Mucosa of descending colon (tissue), 3 donors: Measurements from ENCODE around the gene PADI1. TPM values are rescaled to one million over a fixed set of nuclear protein-coding genes. Genes with fewer than 3 reads are reported as not detected.

ENCODE experiments used
- ATAC-seq: fragments of 200-7000 bp; cut with Tn5 transposase; one replicate; pipeline ENCODE4 v1.9.1; 2020; ENCODE audit warnings: mild to moderate bottlenecking, moderate library complexity
- DNase-seq, 3 donors: peaks; one replicate each; pipeline ENCODE4 v3.0.0-alpha.2; 2020
- H3K36me3 ChIP-seq: fragments of 200-600 bp; one replicate; pipeline ENCODE4 v1.8.0; 2021; ENCODE audit warnings: low read depth, mild to moderate bottlenecking
- H3K4me1 ChIP-seq: fragments of 200-600 bp; one replicate; pipeline ENCODE4 v1.8.0; 2021; ENCODE audit warnings: low read depth, mild to moderate bottlenecking
- H3K4me3 ChIP-seq: fragments of 200-600 bp; one replicate; pipeline ENCODE4 v1.8.0; 2021; ENCODE audit warnings: mild to moderate bottlenecking
- H3K9me3 ChIP-seq: fragments of 200-600 bp; one replicate; pipeline ENCODE4 v1.8.0; 2021; ENCODE audit warnings: mild to moderate bottlenecking
- intact Hi-C, 2 donors: fragments of 100-400 bp; cut with DNase I in 1 of 2; cut with micrococcal nuclease in 1 of 2; formaldehyde crosslinking; loops; one replicate each; pipeline versions ENCODE4 v1.11.0 to v1.11.1; 2022; cut with DNase I, micrococcal nuclease
- total RNA-seq, 3 donors: library from RNA; stranded (reverse); fragmentation: NEBNext Ultra II Directional in 2 of 3; extraction: Animal tissue kit (Norgen Biotek cat#: 25700) in 2 of 3; gene quantifications; one replicate each; pipeline versions ENCODE4 v1.2.1 to v1.2.4, GENCODE V29; 2021 to 2023
- TF ChIP-seq, protein P1 (sequence below): fragments of 200-600 bp; IDR thresholded peaks from one replicate; pipeline ENCODE4 v1.8.0; 2022; ENCODE audit warnings: antibody characterized with exemption, mild to moderate bottlenecking
- donor health status: DM: no; HTN: no; CAD: no; lungs with moderate emphysema.
- donor health status: DM: no; HTN: no; CAD: no.
- donor health status: DM: no; HTN: yes; CAD: no.

The PADI1 gene
- total RNA-seq, 3 donors from 2014 or later, result 0.25 to 0.65 (median 0.38) TPM

DNA sequence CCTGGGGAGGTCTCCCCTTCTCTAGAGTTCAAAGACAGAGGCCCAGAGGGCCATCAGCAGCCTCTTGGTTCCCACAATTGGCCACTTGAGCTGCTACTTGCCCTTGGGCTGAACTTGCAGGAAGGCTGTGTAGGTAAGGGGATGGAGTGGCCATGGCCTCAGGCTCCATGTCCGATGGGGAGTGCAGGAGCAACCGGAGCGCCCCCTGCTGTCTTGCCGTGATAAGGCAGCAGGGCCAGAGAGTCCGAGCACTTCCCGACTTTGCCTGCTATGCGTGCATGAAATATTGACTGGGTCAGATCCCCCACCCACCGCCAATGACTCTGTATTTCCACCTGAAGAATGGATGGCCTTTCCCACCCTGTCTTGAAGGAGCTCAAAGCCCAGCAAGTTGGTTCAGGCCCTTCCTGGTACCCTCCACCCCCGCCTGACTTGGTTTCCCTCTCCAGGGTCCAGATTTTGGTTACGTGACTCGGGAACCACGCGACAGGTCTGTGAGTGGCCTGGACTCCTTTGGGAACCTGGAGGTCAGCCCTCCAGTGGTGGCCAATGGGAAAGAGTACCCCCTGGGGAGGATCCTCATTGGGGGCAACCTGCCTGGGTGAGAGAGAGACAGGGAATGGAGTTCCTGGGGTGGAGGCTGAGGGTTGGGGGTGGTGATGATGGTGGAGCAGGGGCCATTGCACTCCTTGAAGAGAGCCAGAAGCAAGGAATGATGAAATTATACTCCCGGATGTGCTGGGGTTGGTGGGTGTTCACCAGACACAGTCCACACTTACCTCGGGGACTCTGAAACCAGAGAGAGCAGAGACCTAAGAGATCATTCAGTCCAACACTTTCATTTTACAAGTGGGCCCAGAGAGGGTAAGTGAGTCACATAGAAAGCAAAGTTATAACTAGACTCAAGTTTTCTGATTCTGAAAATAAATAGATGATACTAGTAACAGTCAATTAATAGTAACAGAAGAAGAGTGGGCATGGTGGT, 69.5 kb downstream of the PADI1 start:
- peaks cover 7% of the 10 kb centered on the region for H3K4me1 ChIP-seq
- intact Hi-C loops, result no loop called here
- H3K4me3 ChIP-seq, result no peak overlapping the region
- peak; percentile 69 to 86 (median 79) for DNase-seq
- ATAC-seq, result peak; percentile 86
- H3K9me3 ChIP-seq, result no peaks in the 10 kb centered on the region
- H3K36me3 ChIP-seq, result no peaks in the 10 kb centered on the region
- TF ChIP-seq, protein P1, sequence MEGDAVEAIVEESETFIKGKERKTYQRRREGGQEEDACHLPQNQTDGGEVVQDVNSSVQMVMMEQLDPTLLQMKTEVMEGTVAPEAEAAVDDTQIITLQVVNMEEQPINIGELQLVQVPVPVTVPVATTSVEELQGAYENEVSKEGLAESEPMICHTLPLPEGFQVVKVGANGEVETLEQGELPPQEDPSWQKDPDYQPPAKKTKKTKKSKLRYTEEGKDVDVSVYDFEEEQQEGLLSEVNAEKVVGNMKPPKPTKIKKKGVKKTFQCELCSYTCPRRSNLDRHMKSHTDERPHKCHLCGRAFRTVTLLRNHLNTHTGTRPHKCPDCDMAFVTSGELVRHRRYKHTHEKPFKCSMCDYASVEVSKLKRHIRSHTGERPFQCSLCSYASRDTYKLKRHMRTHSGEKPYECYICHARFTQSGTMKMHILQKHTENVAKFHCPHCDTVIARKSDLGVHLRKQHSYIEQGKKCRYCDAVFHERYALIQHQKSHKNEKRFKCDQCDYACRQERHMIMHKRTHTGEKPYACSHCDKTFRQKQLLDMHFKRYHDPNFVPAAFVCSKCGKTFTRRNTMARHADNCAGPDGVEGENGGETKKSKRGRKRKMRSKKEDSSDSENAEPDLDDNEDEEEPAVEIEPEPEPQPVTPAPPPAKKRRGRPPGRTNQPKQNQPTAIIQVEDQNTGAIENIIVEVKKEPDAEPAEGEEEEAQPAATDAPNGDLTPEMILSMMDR, result peak; percentile 76

DNA sequence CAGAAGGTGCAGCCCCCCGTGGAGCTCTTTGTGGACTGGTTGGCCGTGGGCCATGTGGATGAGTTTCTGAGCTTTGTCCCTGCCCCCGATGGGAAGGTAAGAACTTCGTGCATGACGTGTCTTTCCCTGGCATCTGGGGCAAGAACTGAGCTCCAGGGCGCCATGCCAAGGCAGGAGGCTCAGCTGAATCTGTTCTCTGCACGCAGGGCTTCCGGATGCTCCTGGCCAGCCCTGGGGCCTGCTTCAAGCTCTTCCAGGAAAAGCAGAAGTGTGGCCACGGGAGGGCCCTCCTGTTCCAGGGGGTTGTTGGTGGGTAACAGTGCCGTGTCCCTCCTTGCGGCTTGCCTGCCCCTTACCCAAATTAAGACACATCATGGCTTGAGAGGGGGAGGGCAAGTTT, 71.6 kb downstream of the PADI1 start:
- intact Hi-C loops, result no loop called here
- Histone ChIP-seq H3K4me1 (peaks cover 7% of the 10 kb centered on the region), H3K9me3 (no peaks in the 10 kb centered on the region), H3K4me3 (no peak overlapping the region), H3K36me3 (no peaks in the 10 kb centered on the region)
- DNase-seq (no peak), ATAC-seq (no peak)
- TF ChIP-seq, protein P1, result no peak

DNA sequence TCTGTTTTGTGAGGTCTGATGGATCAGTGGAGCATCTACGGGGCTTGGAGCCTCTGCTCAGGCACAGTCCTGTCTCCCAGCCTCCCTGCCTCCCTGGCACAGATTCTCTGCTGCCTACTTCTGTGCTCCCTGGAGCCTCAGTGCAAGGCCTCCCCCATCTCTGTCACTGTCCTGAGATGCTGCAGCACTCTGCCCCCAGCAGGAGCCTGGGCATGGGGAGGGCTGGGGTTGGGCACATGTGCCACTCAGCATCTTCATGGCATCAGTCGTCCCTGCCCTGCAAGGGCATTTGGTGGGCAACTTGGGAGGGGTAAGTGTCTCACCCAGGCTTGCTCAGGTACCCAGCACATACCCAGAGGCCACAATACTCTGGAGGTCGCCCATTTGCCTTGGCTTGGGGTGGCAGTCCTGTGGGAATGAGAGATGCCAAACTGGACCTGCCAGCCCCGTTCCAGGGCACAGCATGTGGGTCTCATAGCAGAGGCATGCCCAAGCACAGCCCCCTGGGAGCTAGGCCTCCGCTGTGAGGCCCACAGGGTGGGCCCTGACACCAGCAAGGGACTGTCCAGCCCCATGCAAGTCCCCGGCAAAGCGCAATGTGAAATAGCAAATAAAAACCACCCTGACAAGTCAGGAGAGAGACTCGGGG, 72.7 kb downstream of the PADI1 start:
- H3K9me3 ChIP-seq, result no peaks in the 10 kb centered on the region
- no peak overlapping the region for H3K4me3 ChIP-seq
- no peak for DNase-seq
- H3K36me3 ChIP-seq, result no peaks in the 10 kb centered on the region
- TF ChIP-seq, protein P1, result no peak
- no peak for ATAC-seq
- peaks cover 7% of the 10 kb centered on the region for H3K4me1 ChIP-seq
- intact Hi-C loops, result no loop called here

DNA sequence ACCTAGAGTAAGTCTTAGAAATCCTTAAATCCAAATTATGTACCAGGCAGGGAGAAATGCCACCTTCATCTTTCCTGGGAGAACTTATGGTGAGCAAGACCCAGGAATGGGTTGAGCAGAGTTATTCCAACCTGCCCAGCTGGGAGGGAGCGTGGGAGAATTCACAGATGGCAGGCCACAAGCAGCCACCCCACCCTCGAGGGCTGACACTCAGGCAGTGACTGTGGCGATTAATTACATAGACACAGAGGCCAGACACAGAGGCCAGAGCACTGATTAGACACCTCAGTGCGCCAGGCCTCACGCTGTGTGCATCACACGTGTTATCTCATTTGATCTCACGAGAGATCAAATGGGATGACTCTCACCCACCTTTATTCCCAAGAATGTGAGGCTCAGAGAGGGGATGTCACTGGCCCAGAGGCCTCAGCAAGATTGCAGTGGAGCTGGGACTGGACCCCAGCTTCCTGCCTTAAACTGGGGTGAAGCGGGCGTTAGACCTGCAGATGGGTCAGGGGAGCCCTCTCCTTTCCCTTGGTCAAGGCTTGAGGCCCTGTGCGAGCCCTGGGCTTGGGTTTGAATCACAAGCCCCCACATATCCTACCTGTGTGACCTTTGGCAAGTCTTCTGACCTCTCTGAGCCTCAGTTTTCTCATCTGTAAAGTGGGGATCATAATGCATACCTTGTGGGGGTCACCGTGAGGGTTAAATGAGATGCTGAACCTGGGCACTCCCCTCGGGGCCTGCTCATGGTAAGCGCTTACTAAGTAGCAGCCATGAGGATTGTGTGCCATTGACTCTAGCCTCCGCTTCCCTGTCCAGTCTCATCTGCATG, 74.3 kb downstream of the PADI1 start:
- no peak for DNase-seq
- TF ChIP-seq, protein P1, result no peak
- ATAC-seq, result no peak

DNA sequence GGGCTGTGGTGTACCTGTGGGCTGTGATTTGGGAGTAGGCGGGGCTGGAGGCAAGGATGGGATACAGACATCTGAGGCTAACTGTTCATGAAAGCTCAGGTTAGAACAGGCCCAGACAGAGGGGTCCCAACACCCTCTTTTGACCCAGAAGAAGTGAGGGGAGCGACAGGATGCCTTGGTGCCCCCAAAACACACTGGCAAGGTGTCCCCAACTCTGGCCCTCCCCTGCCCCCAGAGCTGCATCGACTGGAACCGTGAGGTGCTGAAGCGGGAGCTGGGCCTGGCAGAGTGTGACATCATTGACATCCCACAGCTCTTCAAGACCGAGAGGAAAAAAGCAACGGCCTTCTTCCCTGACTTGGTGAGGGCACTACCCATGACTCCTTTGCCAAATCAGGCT, 75.5 kb downstream of the PADI1 start:
- DNase-seq (no peak), ATAC-seq (no peak)
- Histone ChIP-seq H3K36me3 (no peaks in the 10 kb centered on the region), H3K4me1 (no peaks in the 10 kb centered on the region), H3K9me3 (no peaks in the 10 kb centered on the region), H3K4me3 (no peak overlapping the region)
- intact Hi-C loops, result no loop called here
- TF ChIP-seq, protein P1, result no peak

More for the DNA sequence above, 74.3 kb downstream of the PADI1 start:
- intact Hi-C loops, result no loop called here
- H3K36me3 ChIP-seq, result no peaks in the 10 kb centered on the region
- H3K4me3 ChIP-seq, result no peak overlapping the region
- H3K4me1 ChIP-seq, result no peaks in the 10 kb centered on the region
- H3K9me3 ChIP-seq, result no peaks in the 10 kb centered on the region
